Activated CD4-positive, alpha-beta T cell treated with anti-CD3 and anti-CD28 coated beads, Interleukin-2, amount 50 U/mL, for 1 hour (primary cell): ENCODE results near the gene STX4.

Experiments
- DNase-seq: peaks from one replicate; pipeline ENCODE4 v3.0.0-alpha.2; 2020

Gene STX4

DNA sequence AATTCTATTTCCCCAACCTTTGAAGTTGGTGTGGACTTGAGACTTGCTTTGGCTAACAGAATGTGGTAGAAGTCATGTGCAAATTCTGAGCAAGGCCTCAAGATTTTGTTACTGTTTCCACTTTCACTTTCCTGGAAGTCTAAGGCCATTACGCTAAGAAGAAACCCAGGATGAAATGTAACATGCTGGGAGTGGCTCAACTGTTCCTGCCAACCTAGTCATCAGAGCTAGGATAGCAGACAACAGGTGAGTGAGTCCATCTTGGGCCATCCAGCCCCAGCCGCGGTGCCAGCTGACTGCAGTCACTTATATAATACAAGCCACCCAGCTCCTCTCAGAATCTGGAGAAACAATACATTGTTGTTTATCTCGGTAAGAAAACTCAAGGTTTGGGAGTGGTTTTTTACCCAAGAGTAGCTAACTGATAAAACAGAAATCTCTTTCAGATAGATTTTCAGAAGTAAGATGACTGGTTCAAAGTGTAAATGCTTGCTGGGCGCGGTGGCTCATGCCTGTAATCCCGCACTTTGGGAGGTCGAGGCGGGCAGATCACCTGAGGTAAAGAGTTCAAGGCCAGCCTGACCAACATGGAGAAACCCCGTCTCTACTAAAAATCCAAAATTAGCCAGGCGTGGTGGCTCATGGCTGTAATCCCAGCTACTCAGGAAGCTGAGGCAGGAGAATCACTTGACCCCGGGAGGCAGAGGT is 10.7 kb upstream of the STX4 start:
- no peak for DNase-seq

DNA sequence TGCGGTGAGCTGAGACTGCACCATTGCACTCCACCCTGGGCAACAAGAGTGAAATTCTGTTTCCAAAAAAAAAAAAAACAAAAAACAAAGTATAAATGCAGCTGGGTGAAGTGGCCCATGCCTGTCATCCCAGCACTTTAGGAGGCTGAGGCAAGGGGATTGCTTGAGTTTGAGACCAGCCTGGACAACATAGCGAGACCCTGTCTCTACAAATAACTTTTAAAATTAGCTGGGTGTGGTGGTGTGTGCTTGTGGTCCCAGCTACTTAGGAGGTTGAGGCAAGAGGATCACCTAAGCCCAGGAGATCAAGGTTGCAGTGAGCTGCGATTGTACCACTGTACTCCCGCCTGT is 10.1 kb upstream of the STX4 start:
- no peak for DNase-seq

GRCh38 chr16:31023627-31024226 is 9.6 kb upstream of the STX4 start:
- no peak for DNase-seq

- DNase-seq: no peak
Observed at GRCh38 chr16:31025339-31025738, 8.0 kb upstream of the STX4 start.

GRCh38 chr16:31029272-31029671 is 4.1 kb upstream of the STX4 start:
- no peak for DNase-seq

- DNase-seq: no peak
Observed at GRCh38 chr16:31031276-31031675, 2.1 kb upstream of the STX4 start.

DNA sequence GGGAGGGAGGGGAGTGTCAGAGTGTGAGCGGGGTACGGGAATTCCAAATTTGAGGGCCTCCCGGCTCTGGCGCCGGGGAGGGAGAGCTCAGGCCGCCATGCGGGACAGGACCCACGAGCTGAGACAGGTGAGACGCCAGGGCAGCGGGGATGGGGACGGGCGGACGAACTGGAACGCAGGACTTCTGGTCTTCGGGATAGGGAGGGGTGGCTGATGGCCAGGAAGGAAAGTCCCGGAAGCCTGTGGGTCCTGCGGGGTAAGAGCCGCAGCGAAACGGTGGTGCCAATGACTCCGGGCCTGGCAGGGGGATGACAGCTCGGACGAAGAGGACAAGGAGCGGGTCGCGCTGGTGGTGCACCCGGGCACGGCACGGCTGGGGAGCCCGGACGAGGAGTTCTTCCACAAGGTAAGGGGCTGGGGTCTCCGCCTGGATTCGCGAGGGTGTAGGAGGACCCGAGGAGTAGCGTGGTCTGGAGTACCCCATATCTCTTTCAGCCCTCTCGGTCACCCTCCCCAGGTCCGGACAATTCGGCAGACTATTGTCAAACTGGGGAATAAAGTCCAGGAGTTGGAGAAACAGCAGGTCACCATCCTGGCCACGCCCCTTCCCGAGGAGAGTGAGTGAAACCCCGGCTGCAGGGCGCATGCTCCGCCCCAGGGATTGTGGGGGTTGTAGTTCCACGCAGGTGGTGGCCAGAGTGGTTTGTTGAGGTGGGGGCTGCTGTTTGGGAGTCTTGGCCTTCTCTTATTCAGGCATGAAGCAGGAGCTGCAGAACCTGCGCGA is 543 bp downstream of the STX4 start:
- peak; percentile 85 for DNase-seq

GRCh38 chr16:31036691-31037090 is 3.3 kb downstream of the STX4 start:
- no peak for DNase-seq

DNA sequence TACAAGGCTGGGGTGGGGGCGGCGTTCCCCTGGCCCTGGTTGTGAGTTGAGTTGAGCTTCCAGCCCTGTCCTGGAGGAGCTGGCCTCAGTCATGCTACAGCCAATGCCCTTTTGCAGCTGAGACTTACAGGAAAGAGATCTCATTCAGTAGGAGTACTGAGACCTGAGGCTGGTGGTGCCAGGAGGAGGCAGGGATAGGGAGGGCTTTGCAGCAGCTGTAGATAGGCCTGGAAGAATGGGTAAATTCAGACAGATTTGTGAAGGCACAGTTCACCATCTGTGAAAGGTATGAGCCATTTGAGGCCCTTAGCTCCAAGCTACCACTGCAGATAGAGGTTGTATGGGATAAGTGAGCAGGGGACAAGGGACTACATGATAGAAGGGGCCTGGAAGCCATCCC is 5.6 kb downstream of the STX4 start:
- no peak for DNase-seq

DNA sequence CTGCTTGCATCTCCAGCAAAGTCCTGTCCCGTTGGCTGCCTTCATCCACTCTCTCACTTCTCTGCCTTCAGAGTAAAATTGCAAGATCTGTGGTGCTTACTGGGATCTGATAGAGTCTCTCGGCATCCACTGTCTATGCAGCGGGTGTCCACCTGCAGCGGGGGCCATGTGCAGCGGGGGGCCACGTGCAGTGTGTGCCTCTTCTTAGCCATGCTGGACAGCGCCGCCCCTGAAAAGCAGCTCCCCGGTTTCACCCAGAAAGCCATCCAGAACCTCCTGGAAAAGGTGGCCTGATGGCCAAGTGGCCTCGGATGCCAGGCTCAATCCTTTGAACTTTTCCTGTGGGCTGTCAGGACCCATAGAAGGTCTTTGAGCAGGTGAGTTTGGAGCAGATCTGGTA is 9.5 kb downstream of the STX4 start:
- no peak for DNase-seq

DNA sequence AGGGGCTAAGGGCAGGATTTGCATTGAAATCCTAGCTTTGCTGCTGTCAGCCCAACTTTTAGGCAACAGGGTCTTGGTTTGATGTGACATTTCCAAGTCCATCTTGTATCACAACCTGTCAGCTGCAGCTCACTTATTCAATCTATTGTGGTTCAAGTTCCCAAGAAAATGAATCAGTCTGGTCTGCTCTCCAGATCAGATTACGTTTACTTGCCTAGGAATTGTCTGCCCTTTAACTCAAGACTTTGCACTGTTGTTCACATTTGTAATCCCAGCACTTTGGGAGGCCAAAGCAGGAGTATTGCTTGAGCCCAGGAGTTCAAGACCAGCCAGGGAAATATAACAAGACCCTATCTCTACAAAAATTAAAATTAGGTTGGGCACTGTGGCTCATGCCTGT is 10.0 kb downstream of the STX4 start:
- DNase-seq: no peak

DNA sequence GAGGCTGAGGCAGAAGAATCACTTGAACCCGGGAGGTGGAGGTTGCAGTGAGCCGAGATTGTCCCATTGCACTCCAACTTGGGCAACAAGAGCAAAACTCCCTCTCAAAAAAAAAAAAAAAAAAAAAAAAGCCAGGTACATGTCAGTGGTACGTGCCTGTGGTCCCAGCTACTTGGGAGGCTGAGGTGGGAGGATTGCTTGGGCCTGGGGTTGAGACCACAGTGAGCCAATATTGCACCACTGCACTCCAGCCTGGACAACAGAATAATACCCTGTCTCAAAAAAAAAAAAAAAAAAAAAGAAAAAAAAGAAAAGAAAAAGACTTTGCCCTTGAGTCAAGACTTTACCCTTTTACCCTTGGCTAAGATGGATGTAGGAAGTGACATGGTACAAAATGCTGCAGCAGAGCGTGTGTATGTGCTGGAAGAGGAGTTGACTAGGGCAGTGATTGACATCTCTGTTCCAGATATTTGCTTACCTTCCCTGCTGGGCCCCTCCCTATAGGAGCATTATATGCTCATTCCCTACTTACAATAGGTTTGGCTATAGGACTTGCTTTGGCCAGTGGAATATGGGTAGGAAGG is 10.6 kb downstream of the STX4 start:
- DNase-seq: no peak

GRCh38 chr16:31050280-31051030 is 17.1 kb downstream of the STX4 start:
- no peak for DNase-seq

DNA sequence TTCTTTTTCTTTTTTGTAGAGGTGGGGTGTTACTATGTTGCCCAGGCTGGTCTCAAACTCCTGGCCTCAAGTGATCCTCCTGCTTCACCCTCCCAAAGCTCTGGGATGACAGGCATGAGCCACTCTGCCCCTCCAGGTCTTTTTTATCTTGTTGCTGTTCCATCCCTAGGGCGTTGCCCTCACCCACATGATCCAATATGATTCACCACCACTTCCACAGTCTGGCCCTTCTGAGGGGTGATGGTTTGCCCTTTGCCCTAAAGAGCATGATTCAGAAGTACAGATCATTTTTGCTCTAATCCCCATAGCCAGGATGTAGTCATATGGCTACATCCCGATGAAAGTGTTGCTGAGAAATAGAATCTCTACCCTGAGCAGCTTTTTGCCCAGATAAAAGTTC is 18.8 kb downstream of the STX4 start:
- DNase-seq: no peak

DNA sequence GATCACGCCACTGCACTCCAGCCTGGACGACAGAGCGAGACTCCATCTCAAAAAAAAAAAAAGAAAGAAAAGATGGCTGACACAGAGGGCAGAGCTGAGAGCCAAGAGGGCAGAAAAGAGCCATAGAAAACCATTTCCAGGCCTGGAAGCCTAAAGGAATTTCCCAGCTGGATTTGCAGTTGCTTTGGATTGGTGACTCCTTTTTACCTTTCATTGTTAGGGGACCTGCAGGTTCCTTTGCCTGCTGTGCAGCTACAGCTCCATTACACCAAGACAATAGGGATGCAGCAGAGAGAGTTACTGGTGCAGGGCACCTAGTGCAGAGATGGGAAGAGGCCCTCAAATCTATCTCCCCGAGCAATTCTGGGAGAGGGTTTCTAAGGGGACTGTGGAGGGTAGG is 22.3 kb downstream of the STX4 start:
- DNase-seq: no peak

GRCh38 chr16:31061126-31061812 is 27.9 kb downstream of the STX4 start:
- no peak for DNase-seq

DNA sequence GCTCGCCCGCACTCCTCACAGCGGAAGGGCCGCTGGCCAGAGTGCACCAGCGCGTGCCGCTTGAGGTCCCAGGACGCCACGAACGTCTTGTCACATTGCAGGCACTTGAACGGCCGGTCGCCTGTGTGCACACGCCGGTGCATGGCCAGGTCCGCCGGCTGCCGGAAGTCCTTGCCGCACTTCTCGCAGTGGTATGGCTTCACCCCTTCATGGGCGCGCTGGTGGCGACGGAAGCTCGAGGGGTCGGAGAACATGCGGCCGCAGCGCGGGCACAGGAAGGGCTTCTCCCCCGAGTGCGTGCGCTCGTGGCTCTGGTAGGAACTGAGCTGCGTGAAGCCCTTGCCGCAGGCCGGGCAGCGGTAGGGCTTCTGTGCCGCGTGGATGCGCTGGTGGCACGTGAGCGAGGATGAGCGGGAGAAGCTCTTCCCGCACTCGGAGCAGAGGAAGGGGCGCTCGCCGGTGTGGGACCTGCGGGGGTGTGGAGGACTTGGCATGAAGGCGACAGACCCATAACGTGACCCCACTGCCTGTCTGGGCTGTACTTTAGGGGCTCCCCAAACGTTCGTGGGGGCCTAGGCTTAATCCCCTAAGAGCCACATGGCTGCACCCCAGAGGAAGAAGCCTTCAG is 28.6 kb downstream of the STX4 start:
- no peak for DNase-seq

GRCh38 chr16:31063495-31063842 is 30.1 kb downstream of the STX4 start:
- DNase-seq: no peak

- no peak for DNase-seq
Observed at GRCh38 chr16:31063843-31064611, 30.7 kb downstream of the STX4 start.

- DNase-seq: no peak
Observed at GRCh38 chr16:31064882-31065461, 31.6 kb downstream of the STX4 start.

- DNase-seq: no peak
Observed at GRCh38 chr16:31067342-31067741, 34.0 kb downstream of the STX4 start.
